Measurements from ENCODE around the gene USP49. TPM values are rescaled to one million over a fixed set of nuclear protein-coding genes. Genes with fewer than 3 reads are reported as not detected.

The USP49 gene
- total and polyA plus RNA-seq, 4 donors: 6.0 to 19.1 (median 12.4) TPM

DNA sequence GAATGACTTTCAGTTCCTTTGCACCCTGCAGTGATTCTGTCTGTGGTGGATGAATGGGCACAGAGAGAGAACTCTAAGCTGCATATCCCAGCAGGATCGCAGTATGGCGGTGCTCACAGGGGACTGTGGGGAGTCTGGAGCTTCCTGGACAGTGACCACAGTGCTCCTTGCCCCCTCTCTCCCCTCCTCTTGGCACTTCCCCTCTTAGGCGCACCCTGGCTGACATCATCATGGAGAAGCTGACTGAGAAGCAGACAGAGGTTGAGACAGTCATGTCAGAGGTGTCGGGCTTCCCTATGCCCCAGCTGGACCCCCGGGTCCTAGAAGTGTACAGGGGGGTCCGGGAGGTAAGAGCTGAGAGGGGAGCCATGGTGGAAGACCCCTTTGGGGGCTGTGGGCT is 34.7 kb upstream of the USP49 start:
- Histone ChIP-seq H3K4me3 (ENCODE audit: low read depth, low read length) (no peak overlapping the region), H3K36me3 (ENCODE audit: control insufficient read depth, insufficient read depth, low read length) (peaks cover 74% of the 10 kb centered on the region)
- 97% methylated on average over 4 of the region's 6 CpGs for WGBS (ENCODE audit: insufficient coverage)

DNA sequence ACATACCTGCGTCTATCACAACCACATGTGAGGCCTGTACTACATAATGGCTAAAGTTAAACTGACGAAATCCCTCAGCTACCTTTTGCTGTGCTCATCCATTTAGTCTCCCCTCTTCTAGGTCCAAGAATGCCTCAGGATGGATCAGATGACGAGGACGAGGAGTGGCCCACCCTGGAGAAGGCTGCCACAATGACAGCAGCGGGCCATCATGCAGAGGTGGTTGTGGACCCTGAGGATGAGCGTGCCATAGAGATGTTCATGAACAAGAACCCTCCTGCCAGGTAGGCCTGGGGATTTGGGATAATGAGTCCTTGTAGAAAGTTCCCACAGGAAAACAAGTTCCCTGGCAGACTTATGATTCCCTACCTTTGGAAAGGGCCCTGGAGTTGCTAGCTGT is 32.1 kb upstream of the USP49 start:
- 98% methylated on average over 6 of the region's 6 CpGs for WGBS (ENCODE audit: insufficient coverage)
- Histone ChIP-seq H3K27me3 (ENCODE audit: control insufficient read depth, insufficient read depth, low read length) (no peaks in the 10 kb centered on the region), H3K27ac (ENCODE audit: low read depth, low read length) (no peak overlapping the region), H3K4me3 (ENCODE audit: low read depth, low read length) (no peak overlapping the region), H3K4me1 (ENCODE audit: control insufficient read depth, insufficient read depth, low read length) (peaks cover 7% of the 10 kb centered on the region), H3K36me3 (ENCODE audit: control insufficient read depth, insufficient read depth, low read length) (peaks cover 63% of the 10 kb centered on the region), H3K9me3 (ENCODE audit: control insufficient read depth, insufficient read depth, low read length) (no peaks in the 10 kb centered on the region)
- no peak for DNase-seq (ENCODE audit: low read depth in 4 of 6, low spot score in 6 of 6)

More for the DNA sequence above, 34.7 kb upstream of the USP49 start:
- Histone ChIP-seq H3K27ac (ENCODE audit: low read depth, low read length) (no peak overlapping the region), H3K4me1 (ENCODE audit: control insufficient read depth, insufficient read depth, low read length) (no peaks in the 10 kb centered on the region), H3K9me3 (ENCODE audit: control insufficient read depth, insufficient read depth, low read length) (no peaks in the 10 kb centered on the region), H3K27me3 (ENCODE audit: control insufficient read depth, insufficient read depth, low read length) (no peaks in the 10 kb centered on the region)
- no peak for DNase-seq (ENCODE audit: low read depth in 4 of 6, low spot score in 6 of 6)

DNA sequence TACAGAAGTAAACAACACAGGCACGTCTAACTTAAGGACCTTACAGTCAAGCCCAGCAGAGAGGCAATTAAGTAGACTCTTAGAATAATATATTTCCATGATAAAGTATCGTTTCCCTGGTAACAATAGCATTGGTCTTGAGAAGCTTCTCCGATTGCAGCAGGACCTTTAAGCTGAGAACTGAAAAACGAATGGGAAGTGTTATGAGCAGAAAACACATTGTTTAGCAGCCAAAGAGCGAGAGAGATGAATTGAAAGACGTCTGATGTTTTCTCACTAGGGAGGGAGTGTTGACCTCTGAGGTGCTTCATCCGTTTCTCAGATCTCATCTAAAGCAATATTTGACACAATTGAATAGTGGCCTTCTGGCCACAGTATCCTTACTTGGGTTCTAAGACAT is 27.0 kb upstream of the USP49 start:
- Histone ChIP-seq H3K4me1 (ENCODE audit: control insufficient read depth, insufficient read depth, low read length) (peaks cover 11% of the 10 kb centered on the region), H3K9me3 (ENCODE audit: control insufficient read depth, insufficient read depth, low read length) (no peaks in the 10 kb centered on the region), H3K4me3 (ENCODE audit: low read depth, low read length) (peak overlapping the region; percentile 99), H3K27me3 (ENCODE audit: control insufficient read depth, insufficient read depth, low read length) (no peaks in the 10 kb centered on the region), H3K27ac (ENCODE audit: low read depth, low read length) (no peak overlapping the region), H3K36me3 (ENCODE audit: control insufficient read depth, insufficient read depth, low read length) (peaks cover 17% of the 10 kb centered on the region)
- 0% methylated on average over 5 of the region's 7 CpGs for WGBS (ENCODE audit: insufficient coverage)
- no peak for DNase-seq (ENCODE audit: low read depth in 4 of 6, low spot score in 6 of 6)

DNA sequence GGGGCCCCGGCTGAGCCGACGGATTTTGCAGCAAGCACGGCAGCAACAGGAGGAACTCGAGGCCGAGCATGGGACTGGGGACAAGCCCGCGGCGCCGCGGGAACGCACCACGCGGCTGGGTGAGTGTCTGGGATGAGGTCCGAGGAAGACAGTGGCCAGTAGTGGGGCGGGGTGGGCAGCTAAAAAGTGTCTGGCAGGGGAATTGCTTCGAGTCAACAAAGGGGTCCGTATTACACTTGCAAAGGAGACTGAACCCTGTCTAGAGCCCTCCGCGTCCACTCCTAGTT is 26.5 kb upstream of the USP49 start:
- DNase-seq (ENCODE audit: low read depth in 4 of 6, low spot score in 6 of 6): no peak
- Histone ChIP-seq H3K27ac (ENCODE audit: low read depth, low read length) (peak overlapping the region; percentile 100), H3K4me3 (ENCODE audit: low read depth, low read length) (peak overlapping the region; percentile 99), H3K27me3 (ENCODE audit: control insufficient read depth, insufficient read depth, low read length) (no peaks in the 10 kb centered on the region), H3K36me3 (ENCODE audit: control insufficient read depth, insufficient read depth, low read length) (peaks cover 18% of the 10 kb centered on the region), H3K9me3 (ENCODE audit: control insufficient read depth, insufficient read depth, low read length) (no peaks in the 10 kb centered on the region), H3K4me1 (ENCODE audit: control insufficient read depth, insufficient read depth, low read length) (peaks cover 11% of the 10 kb centered on the region)
- 0% methylated on average over 18 of the region's 20 CpGs for WGBS (ENCODE audit: insufficient coverage)

DNA sequence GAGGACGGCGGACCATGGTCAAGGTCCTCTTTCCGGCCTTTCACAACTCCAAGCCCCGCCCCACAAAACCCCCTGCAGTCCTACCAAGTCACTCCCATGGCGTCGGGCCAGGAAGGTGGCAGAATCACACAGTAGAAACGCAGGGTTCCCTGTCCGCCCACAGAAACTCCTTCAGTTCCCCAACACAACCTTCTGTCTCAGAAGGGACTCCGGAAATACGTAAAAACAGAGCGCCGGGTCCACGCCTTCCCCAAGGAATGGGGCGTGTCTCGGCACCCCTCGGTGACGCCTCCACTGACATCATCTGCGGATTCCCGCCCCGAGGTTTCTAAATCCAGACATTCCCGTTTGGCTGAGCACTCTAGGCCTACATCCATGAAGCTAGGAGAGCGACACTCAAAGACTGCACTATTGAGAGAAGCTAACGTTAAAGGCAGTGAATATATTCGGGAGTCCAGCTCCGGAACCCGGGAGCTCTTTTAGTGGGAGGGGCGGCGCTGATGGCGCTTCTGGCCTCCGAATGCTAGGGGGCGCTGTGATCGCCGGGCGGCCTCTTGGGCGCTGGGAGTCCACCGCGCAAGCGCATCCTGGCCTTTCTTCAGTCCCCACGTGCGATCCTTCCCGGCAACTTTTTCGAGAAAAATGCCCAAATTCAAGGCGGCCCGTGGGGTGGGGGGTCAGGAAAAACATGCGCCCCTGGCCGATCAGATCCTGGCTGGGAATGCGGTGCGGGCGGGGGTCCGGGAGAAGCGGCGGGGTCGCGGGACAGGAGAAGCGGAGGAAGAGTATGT is 25.9 kb upstream of the USP49 start, which contains the start of the genes BYSL and MED20:
Gene BYSL (plus strand): TSS at position 579 of the 791 bp plus-strand sequence. CDS start 64 bp downstream, at position 643.
Gene MED20 (minus strand): TSS at position 219 of the 791 bp plus-strand sequence. CDS start 121 bp downstream, at position 98.
- H3K36me3 ChIP-seq (ENCODE audit: control insufficient read depth, insufficient read depth, low read length): peaks cover 21% of the 10 kb centered on the region
- H3K4me1 ChIP-seq (ENCODE audit: control insufficient read depth, insufficient read depth, low read length): peaks cover 11% of the 10 kb centered on the region
- H3K27ac ChIP-seq (ENCODE audit: low read depth, low read length): peak within 1 kb of the TSS; percentile 100
- H3K4me3 ChIP-seq (ENCODE audit: low read depth, low read length): peak within 1 kb of the TSS; percentile 99
- no peaks in the 10 kb centered on the region for H3K27me3 ChIP-seq (ENCODE audit: control insufficient read depth, insufficient read depth, low read length)
- WGBS (ENCODE audit: insufficient coverage): 0% methylated on average over 55 of the region's 55 CpGs
- DNase-seq (ENCODE audit: low read depth in 4 of 6, low spot score in 6 of 6): peak; percentile 92 to 99 (median 96)
- no peaks in the 10 kb centered on the region for H3K9me3 ChIP-seq (ENCODE audit: control insufficient read depth, insufficient read depth, low read length)

DNA sequence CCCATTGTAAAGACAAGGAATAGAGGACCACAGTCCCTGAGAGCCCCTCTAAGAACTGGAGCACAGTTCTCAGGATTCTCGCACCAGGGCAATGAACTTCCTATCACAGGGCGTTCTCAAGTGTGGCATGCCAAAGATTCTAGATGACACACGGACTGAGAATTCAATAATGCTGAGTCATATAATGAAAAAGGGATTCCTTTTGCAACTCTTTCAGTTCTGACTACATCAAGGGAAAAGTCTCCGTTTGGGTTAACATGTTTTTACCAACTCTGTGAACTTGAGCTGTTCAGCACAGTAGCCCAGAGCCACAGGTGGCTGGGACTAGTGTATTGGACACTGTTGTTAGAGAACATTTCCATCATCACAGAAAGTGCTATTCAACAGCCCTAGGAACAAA is 22.4 kb upstream of the USP49 start:
- Histone ChIP-seq H3K4me1 (ENCODE audit: control insufficient read depth, insufficient read depth, low read length) (peaks cover 4% of the 10 kb centered on the region), H3K36me3 (ENCODE audit: control insufficient read depth, insufficient read depth, low read length) (peaks cover 36% of the 10 kb centered on the region), H3K27me3 (ENCODE audit: control insufficient read depth, insufficient read depth, low read length) (no peaks in the 10 kb centered on the region), H3K27ac (ENCODE audit: low read depth, low read length) (no peak overlapping the region), H3K4me3 (ENCODE audit: low read depth, low read length) (no peak overlapping the region), H3K9me3 (ENCODE audit: control insufficient read depth, insufficient read depth, low read length) (no peaks in the 10 kb centered on the region)
- no peak for DNase-seq (ENCODE audit: low read depth in 4 of 6, low spot score in 6 of 6)
- WGBS (ENCODE audit: insufficient coverage): 78% methylated on average over 2 of the region's 4 CpGs

DNA sequence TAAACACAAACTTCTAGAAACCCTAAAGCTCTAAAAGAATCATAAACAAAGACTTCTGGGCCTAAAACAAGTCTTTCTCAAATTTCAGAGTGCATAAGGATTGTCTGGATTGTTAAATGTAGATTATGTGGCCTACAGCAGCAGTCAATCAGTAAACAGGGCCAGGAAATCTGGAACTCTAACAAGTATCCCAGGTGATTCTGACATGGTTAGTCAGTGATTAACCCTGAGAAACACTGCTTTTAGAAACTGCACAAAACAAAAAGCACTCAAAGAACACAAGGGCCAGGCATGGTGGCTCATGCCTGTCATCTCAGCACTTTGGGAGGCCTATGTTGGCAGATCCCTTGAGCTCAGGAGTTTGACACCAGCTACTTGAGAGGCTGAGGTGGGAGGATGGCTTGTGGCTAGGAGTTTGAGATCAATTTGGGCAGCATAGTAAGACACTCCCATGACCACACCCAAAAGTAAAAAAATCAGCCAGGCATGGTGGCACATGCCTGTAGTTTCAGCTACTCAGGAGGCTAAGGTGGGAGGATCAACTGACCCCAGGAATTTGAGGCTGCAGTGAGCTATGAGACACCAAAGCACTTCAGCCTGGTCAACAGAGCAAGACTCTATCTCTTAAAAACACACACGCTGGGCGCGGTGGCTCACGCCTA is 19.8 kb upstream of the USP49 start:
- DNase-seq (ENCODE audit: low read depth in 4 of 6, low spot score in 6 of 6): no peak
- H3K4me3 ChIP-seq (ENCODE audit: low read depth, low read length): no peak overlapping the region
- no CpG with 5 or more reads among the region's 4 CpGs for WGBS (ENCODE audit: insufficient coverage)
- no peaks in the 10 kb centered on the region for H3K9me3 ChIP-seq (ENCODE audit: control insufficient read depth, insufficient read depth, low read length)
- H3K36me3 ChIP-seq (ENCODE audit: control insufficient read depth, insufficient read depth, low read length): peaks cover 45% of the 10 kb centered on the region
- no peak overlapping the region for H3K27ac ChIP-seq (ENCODE audit: low read depth, low read length)
- H3K4me1 ChIP-seq (ENCODE audit: control insufficient read depth, insufficient read depth, low read length): no peaks in the 10 kb centered on the region
- H3K27me3 ChIP-seq (ENCODE audit: control insufficient read depth, insufficient read depth, low read length): no peaks in the 10 kb centered on the region

DNA sequence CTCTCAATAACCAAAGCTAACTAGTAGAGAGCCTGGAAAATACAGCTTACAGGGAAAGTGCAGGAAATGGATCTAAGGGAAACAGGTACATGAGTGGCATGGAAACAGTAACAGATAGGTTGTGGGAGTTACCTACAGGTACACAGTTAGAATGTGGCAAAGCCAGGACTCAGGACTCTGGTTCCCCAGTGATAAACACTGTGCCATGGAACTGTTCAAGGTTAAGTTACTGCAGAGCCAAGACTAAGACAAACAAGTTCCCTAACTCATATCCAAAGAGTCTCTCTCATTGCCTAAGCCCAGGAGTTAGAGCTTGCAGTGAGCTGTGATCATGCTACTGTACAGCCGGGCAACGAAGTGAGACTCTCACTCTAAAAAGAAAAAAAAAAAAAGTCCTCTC is 19.2 kb upstream of the USP49 start:
- Histone ChIP-seq H3K9me3 (ENCODE audit: control insufficient read depth, insufficient read depth, low read length) (no peaks in the 10 kb centered on the region), H3K4me3 (ENCODE audit: low read depth, low read length) (no peak overlapping the region), H3K4me1 (ENCODE audit: control insufficient read depth, insufficient read depth, low read length) (no peaks in the 10 kb centered on the region), H3K27me3 (ENCODE audit: control insufficient read depth, insufficient read depth, low read length) (no peaks in the 10 kb centered on the region), H3K27ac (ENCODE audit: low read depth, low read length) (no peak overlapping the region), H3K36me3 (ENCODE audit: control insufficient read depth, insufficient read depth, low read length) (peaks cover 45% of the 10 kb centered on the region)
- WGBS (ENCODE audit: insufficient coverage): no CpG with 5 or more reads among the region's 2 CpGs
- no peak for DNase-seq (ENCODE audit: low read depth in 4 of 6, low spot score in 6 of 6)

DNA sequence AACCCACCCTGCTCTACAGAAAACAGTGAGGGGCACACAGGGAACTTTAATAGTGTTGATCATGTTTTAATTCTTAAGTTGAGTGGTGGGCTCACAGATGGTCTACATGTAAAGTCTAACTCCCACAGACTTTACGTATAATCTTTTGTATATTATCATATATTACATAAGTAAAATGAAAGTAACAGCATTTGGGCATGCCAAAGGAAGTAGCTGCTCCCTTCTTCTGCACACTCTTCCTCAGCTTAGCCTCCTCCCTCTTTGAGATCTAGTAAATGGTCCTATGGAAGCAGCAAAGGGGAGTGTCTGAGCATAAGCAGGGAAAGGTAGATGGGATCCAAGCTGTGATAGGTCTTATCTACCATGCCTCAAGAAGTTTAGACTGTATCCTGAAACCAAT is 14.6 kb upstream of the USP49 start:
- Histone ChIP-seq H3K27me3 (ENCODE audit: control insufficient read depth, insufficient read depth, low read length) (no peaks in the 10 kb centered on the region), H3K9me3 (ENCODE audit: control insufficient read depth, insufficient read depth, low read length) (no peaks in the 10 kb centered on the region), H3K4me1 (ENCODE audit: control insufficient read depth, insufficient read depth, low read length) (no peaks in the 10 kb centered on the region), H3K27ac (ENCODE audit: low read depth, low read length) (no peak overlapping the region), H3K36me3 (ENCODE audit: control insufficient read depth, insufficient read depth, low read length) (peaks cover 45% of the 10 kb centered on the region), H3K4me3 (ENCODE audit: low read depth, low read length) (no peak overlapping the region)
- no CpG with 5 or more reads among the region's 1 CpG for WGBS (ENCODE audit: insufficient coverage)
- DNase-seq (ENCODE audit: low read depth in 4 of 6, low spot score in 6 of 6): no peak
